Measurements from ENCODE around the gene NOD1. TPM values are rescaled to one million over a fixed set of nuclear protein-coding genes. Genes with fewer than 3 reads are reported as not detected.

The NOD1 gene
- total and polyA plus RNA-seq, 8 donors: 1.9 to 9.9 (median 3.3) TPM

DNA sequence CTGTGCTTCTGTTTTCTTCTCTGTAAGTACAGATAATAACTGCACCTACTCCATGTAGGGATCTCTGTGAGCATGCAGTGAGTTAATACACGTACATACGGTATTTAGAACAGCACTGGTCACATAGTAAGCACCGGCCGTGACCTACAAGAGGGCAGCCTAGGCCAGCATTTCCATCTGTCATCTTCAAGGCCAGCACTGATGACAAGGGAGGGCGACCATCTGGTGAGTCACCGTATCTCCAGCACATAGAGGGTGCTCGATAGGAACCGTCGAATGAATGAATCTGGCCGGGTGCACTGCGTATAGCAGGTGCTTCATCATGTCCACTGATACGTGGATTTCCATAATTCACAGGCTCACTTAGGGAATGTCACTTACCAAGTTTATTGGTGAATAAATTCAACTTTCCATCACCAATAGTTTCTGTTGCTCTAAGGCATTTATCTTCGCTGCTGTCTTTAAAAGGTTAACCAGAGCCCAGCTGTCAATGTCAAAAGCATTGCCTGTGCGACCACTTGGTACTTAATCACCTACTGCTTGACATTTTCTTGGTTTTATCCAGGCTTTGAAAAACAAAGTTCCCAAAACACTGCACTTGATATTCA, 8.3 kb downstream of the NOD1 start:
- Histone ChIP-seq H3K27ac (peak overlapping the region in 2 of 4 donors; percentile 51 to 66), H3K27me3 (no peaks in the 10 kb centered on the region), H3K4me1 (peaks cover 5 to 21% (median 11%) of the 10 kb centered on the region in 3 donors), H3K4me3 (no peak overlapping the region), H3K9me3 (no peaks in the 10 kb centered on the region), H3K36me3 (no peaks in the 10 kb centered on the region)
- WGBS, 2 donors: 45 to 47% methylated on average over 14 of the region's 14 CpGs
- intact Hi-C loops (cut with DNase I): no loop called here
- peak in 3 of 4 donors; percentile 36 to 55 (median 38) for ATAC-seq
- no peak for FAIRE-seq
- TF ChIP-seq, protein P1, sequence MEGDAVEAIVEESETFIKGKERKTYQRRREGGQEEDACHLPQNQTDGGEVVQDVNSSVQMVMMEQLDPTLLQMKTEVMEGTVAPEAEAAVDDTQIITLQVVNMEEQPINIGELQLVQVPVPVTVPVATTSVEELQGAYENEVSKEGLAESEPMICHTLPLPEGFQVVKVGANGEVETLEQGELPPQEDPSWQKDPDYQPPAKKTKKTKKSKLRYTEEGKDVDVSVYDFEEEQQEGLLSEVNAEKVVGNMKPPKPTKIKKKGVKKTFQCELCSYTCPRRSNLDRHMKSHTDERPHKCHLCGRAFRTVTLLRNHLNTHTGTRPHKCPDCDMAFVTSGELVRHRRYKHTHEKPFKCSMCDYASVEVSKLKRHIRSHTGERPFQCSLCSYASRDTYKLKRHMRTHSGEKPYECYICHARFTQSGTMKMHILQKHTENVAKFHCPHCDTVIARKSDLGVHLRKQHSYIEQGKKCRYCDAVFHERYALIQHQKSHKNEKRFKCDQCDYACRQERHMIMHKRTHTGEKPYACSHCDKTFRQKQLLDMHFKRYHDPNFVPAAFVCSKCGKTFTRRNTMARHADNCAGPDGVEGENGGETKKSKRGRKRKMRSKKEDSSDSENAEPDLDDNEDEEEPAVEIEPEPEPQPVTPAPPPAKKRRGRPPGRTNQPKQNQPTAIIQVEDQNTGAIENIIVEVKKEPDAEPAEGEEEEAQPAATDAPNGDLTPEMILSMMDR (IDR thresholded peaks at IDR 0.05): no peak
- DNase-seq: no peak

DNA sequence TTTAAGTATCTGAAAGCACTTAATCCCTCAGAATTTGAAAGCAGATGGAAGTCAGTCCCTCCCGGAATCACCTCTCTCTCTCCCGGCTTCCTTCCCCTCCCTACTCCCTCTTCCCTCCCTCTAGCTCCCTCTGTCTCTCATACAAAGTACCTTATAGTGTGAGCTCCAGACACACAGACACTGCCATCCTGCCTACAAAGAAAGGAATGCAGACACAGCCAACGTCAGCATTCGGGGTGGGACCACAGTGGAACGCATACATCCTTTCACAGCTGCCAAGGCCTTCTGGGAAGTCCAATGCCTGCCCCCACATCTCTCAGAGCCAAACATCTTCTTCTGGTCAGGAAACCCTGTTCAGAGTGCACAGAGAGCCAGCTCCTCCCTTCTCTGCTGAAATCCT, 9.3 kb downstream of the NOD1 start:
- H3K4me1 ChIP-seq: peaks cover 5 to 21% (median 11%) of the 10 kb centered on the region in 3 donors
- intact Hi-C loops (cut with DNase I): no loop called here
- FAIRE-seq: no peak
- peak; percentile 46 to 73 (median 69) for ATAC-seq
- peak overlapping the region in 2 of 4 donors; percentile 51 to 66 for H3K27ac ChIP-seq
- 51 to 62% methylated on average over 5 of the region's 5 CpGs for WGBS, 2 donors
- H3K27me3 ChIP-seq: no peaks in the 10 kb centered on the region
- no peaks in the 10 kb centered on the region for H3K9me3 ChIP-seq
- DNase-seq: peak in 2 of 6 donors; percentile 42 to 45
- TF ChIP-seq, protein P1 (IDR thresholded peaks at IDR 0.05): no peak
- H3K4me3 ChIP-seq: no peak overlapping the region
- H3K36me3 ChIP-seq: no peaks in the 10 kb centered on the region

DNA sequence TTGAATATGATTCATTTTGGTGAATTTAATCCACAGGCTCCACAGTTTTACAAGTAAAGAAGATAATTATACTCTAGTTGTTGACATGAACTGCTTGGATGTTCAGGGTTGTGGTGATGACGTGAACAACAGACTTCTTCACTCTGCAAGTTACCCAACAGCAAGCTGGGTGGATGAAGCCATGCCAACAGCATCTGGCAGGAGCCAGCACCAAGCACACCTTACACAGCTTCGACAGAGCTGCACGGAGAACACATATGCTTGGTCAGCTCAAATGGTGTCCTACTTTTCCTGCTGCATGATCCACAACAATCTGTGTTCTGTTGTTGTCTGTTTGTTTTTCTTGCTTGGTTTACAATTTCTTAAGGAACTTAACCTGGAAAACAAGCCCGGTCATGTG, 9.8 kb downstream of the NOD1 start:
- H3K4me3 ChIP-seq: no peak overlapping the region
- H3K27me3 ChIP-seq: no peaks in the 10 kb centered on the region
- FAIRE-seq: no peak
- H3K27ac ChIP-seq: peak overlapping the region in 2 of 4 donors; percentile 51 to 66
- TF ChIP-seq, protein P1 (IDR thresholded peaks at IDR 0.05): no peak
- H3K36me3 ChIP-seq: no peaks in the 10 kb centered on the region
- intact Hi-C loops (cut with DNase I): no loop called here
- H3K9me3 ChIP-seq: no peaks in the 10 kb centered on the region
- ATAC-seq: peak in 2 of 4 donors; percentile 4 to 28
- DNase-seq: no peak
- peaks cover 5 to 21% (median 11%) of the 10 kb centered on the region in 3 donors for H3K4me1 ChIP-seq
- 82 to 88% methylated on average over 4 of the region's 4 CpGs for WGBS, 2 donors

DNA sequence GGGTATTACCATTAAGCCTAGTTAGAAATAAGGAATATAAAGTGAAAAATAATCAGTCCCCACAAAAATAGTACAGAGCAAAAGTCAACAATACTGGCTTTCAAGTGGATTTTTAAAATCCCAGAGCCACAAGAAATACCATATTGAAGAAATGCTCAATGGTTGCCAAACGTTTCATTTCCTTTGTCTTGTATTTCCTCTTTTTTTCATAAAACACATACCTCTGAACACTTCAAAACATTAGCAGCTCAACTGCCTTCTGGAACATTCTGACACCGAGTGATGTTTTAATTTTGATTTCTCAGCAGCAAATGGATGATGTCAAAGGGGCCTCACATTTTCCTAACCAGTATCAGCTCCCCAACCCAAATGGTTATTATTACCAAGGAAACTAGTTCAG, 10.5 kb downstream of the NOD1 start:
- no peaks in the 10 kb centered on the region for H3K9me3 ChIP-seq
- no peak overlapping the region for H3K4me3 ChIP-seq
- peak overlapping the region in 1 of 4 donors; percentile 30 for H3K27ac ChIP-seq
- 74 to 76% methylated on average over 2 of the region's 2 CpGs for WGBS, 2 donors
- H3K36me3 ChIP-seq: no peaks in the 10 kb centered on the region
- H3K27me3 ChIP-seq: no peaks in the 10 kb centered on the region
- peaks cover 5 to 21% (median 11%) of the 10 kb centered on the region in 3 donors for H3K4me1 ChIP-seq
- DNase-seq: no peak
- TF ChIP-seq, protein P1 (IDR thresholded peaks at IDR 0.05): no peak
- FAIRE-seq: no peak
- ATAC-seq: no peak
- intact Hi-C loops (cut with DNase I): no loop called here

DNA sequence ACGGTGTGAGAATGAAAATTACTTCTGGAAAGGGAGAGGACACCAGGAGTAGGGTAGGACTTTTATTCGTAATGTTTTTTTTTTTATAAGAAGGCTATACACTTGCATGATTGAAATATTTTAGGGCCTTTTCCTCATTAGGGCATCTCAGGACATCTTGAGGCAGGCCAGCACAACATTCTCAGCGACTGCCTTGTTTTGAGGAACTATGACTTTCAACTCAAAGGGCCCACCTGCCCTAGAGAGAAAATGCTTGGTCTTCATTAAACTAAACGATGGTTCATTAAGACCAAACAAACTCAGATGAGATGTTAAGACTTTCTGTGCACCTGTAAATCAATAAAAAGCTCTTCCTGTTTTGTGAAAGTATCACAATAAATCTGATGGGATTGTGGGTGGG, 11.3 kb downstream of the NOD1 start:
- FAIRE-seq: no peak
- no peak for DNase-seq
- 90 to 92% methylated on average over 4 of the region's 4 CpGs for WGBS, 2 donors
- intact Hi-C loops (cut with DNase I): no loop called here
- TF ChIP-seq, protein P1 (IDR thresholded peaks at IDR 0.05): no peak
- H3K4me1 ChIP-seq: peaks cover 5 to 21% (median 11%) of the 10 kb centered on the region in 3 donors
- H3K27me3 ChIP-seq: no peaks in the 10 kb centered on the region
- no peak overlapping the region for H3K27ac ChIP-seq
- H3K9me3 ChIP-seq: no peaks in the 10 kb centered on the region
- no peak overlapping the region for H3K4me3 ChIP-seq
- H3K36me3 ChIP-seq: no peaks in the 10 kb centered on the region
- no peak for ATAC-seq

All from pancreas (tissue), 10 donors.